Measurements from ENCODE around the gene ITPRIPL1.

GRCh38 chr2:96336873-96337272, 11.8 kb downstream of the ITPRIPL1 start:
- no peak for TF ChIP-seq CTCF (conservative IDR thresholded peaks at IDR 0.05)
- TF ChIP-seq ZFX (IDR thresholded peaks at IDR 0.05) = no peak

Measured in C4-2B (cell line).